Trophoblast cell (in vitro differentiated cells and primary cell): ENCODE measurements around the gene THAP3.

Experiments
- DNase-seq, 2 donors: peaks; one replicate each; pipeline ENCODE4 v3.0.0-alpha.2; 2016
- H2AFZ ChIP-seq: 2 replicates; pipeline ENCODE4 v1.6.1; 2013; ENCODE audit warnings: low read length, moderate library complexity, mild to moderate bottlenecking; ENCODE audit not compliant: insufficient read depth, poor library complexity
- H2AK5ac ChIP-seq: 2 replicates; pipeline ENCODE4 v1.6.1; 2013; ENCODE audit warnings: mild to moderate bottlenecking, low read length
- H2BK120ac ChIP-seq: 2 replicates; pipeline ENCODE4 v1.6.1; 2013; ENCODE audit warnings: low read length, mild to moderate bottlenecking, moderate library complexity; ENCODE audit not compliant: insufficient read depth, poor library complexity
- H2BK12ac ChIP-seq: 2 replicates; pipeline ENCODE4 v1.6.1; 2013; ENCODE audit warnings: mild to moderate bottlenecking, low read length, moderate library complexity
- H2BK5ac ChIP-seq: 2 replicates; pipeline ENCODE4 v1.6.1; 2013; ENCODE audit warnings: low read length, low read depth, moderate library complexity, mild to moderate bottlenecking; ENCODE audit not compliant: poor library complexity
- H3K14ac ChIP-seq: 2 replicates; pipeline ENCODE4 v1.6.1; 2013; ENCODE audit warnings: mild to moderate bottlenecking, low read length
- H3K18ac ChIP-seq: 2 replicates; pipeline ENCODE4 v1.6.1; 2013; ENCODE audit warnings: mild to moderate bottlenecking, low read length
- H3K23ac ChIP-seq: 2 replicates; pipeline ENCODE4 v1.6.1; 2013; ENCODE audit warnings: low read length
- H3K27ac ChIP-seq: 2 replicates; pipeline ENCODE4 v1.5.1; 2013; ENCODE audit warnings: low read depth, mild to moderate bottlenecking, inconsistent platforms, low read length, moderate library complexity
- H3K27me3 ChIP-seq: 2 replicates; pipeline ENCODE4 v1.6.1; 2013; ENCODE audit warnings: inconsistent platforms, mild to moderate bottlenecking, low read length, moderate library complexity; ENCODE audit not compliant: insufficient read depth
- H3K36me3 ChIP-seq, 2 experiments: 1 replicate in 1 of 2; 2 replicates in 1 of 2; pipeline ENCODE4 v1.6.1; 2013; ENCODE audit warnings: low read length in 2 of 2, mild to moderate bottlenecking in 2 of 2, moderate library complexity in 1 of 2; ENCODE audit not compliant: insufficient read depth in 2 of 2, control insufficient read depth in 1 of 2
- H3K4ac ChIP-seq: 2 replicates; pipeline ENCODE4 v1.6.1; 2013; ENCODE audit warnings: low read depth, mild to moderate bottlenecking, low read length, moderate library complexity
- H3K4me1 ChIP-seq, 2 experiments: 1 replicate in 1 of 2; 2 replicates in 1 of 2; pipeline ENCODE4 v1.6.1; 2013; ENCODE audit warnings: low read length in 2 of 2, mild to moderate bottlenecking in 2 of 2, moderate library complexity in 1 of 2; ENCODE audit not compliant: insufficient read depth in 2 of 2, control insufficient read depth in 1 of 2
- H3K4me2 ChIP-seq: 2 replicates; pipeline ENCODE4 v1.6.1; 2013; ENCODE audit warnings: inconsistent platforms, mild to moderate bottlenecking, low read length, moderate library complexity
- H3K4me3 ChIP-seq: 2 replicates; pipeline ENCODE4 v1.5.1; 2013; ENCODE audit warnings: mild to moderate bottlenecking, low read depth, low read length, inconsistent platforms
- H3K79me1 ChIP-seq: one replicate; pipeline ENCODE4 v1.6.1; 2013; ENCODE audit warnings: low read length
- H3K79me2 ChIP-seq: 2 replicates; pipeline ENCODE4 v1.6.1; 2013; ENCODE audit warnings: low read length, mild to moderate bottlenecking; ENCODE audit not compliant: control insufficient read depth, insufficient read depth, poor library complexity
- H3K9ac ChIP-seq: 2 replicates; pipeline ENCODE4 v1.6.1; 2013; ENCODE audit warnings: mild to moderate bottlenecking, low read length
- H3K9me3 ChIP-seq: 2 replicates; pipeline ENCODE4 v1.6.1; 2013; ENCODE audit warnings: low read depth, mild to moderate bottlenecking, control low read depth, inconsistent platforms, low read length; ENCODE audit not compliant: insufficient read depth
- H4K12ac ChIP-seq: 2 replicates; pipeline ENCODE4 v1.6.1; 2013; ENCODE audit warnings: low read depth, mild to moderate bottlenecking, low read length, moderate library complexity
- H4K8ac ChIP-seq: 2 replicates; pipeline ENCODE4 v1.6.1; 2013; ENCODE audit warnings: low read depth, mild to moderate bottlenecking, low read length, moderate library complexity
- H4K91ac ChIP-seq: one replicate; pipeline ENCODE4 v1.6.1; 2013; ENCODE audit warnings: low read depth, mild to moderate bottlenecking, low read length, moderate library complexity
- whole genome bisulfite sequencing: extraction: QIAGEN DNeasy Blood & Tissue Kit; methylation state at CpG from one replicate; pipeline ENCODE4 v1.1.7; 2013; ENCODE audit warnings: missing lambda C conversion rate; ENCODE audit not compliant: insufficient read length, insufficient coverage; ENCODE audit errors: extremely low coverage; 5-methylcytosine and 5-hydroxymethylcytosine counted together

The THAP3 gene

DNA sequence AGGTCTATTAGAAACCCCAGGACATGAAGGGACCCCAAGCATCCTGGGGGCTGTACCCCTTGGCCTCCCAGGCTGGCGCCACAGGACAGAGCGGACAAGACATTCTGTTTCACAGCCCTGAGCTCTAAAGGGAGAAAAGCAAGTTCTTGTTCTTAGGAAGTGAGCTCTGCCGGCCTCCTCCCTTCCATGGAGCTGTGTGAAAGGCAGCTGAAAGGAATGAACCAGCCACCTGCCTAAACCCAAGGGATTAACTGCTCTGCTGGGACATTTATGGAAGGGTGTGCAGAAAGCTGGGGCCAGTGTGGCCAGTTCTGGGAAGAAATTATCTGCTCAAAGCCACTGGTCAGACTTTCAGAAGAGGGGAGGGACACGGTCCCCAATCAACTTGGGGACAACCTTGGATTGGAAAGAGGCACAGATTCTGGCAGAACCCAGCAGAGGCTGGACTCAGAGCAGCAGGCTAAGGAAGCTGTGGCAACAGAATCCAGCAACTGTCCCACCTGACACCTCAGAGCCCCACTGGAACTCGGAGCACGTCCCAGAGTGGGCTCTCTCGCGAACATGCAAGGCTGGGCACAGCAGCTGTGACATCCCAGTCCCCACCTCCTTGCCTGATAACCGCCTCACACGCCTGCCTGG is 24.1 kb upstream of the THAP3 start:
- Histone ChIP-seq H4K8ac (no peak overlapping the region), H3K27me3 (no peaks in the 10 kb centered on the region), H3K9ac (peak overlapping the region; percentile 46), H4K12ac (no peak overlapping the region), H4K91ac (peak overlapping the region; percentile 8), H3K4me3 (peak overlapping the region; percentile 97), H2AFZ (no peak overlapping the region), H2AK5ac (no peak overlapping the region), H3K4me1 (peaks cover 21 to 25% of the 10 kb centered on the region in 2 experiments), H3K27ac (no peak overlapping the region), H2BK120ac (no peak overlapping the region), H3K79me2 (peaks cover 36% of the 10 kb centered on the region), H3K4me2 (peak overlapping the region; percentile 99), H3K4ac (peak overlapping the region; percentile 95), H3K18ac (peak overlapping the region; percentile 1), H3K23ac (no peak overlapping the region), H3K36me3 (peaks cover 36 to 38% of the 10 kb centered on the region in 2 experiments), H3K14ac (peak overlapping the region; percentile 12), H2BK5ac (peak overlapping the region; percentile 29), H2BK12ac (no peak overlapping the region), H3K9me3 (peaks cover 7% of the 10 kb centered on the region), H3K79me1 (peaks cover 35% of the 10 kb centered on the region)
- WGBS: no CpG with 5 or more reads among the region's 10 CpGs
- DNase-seq: peak in 1 of 2 donors; percentile 25

- Histone ChIP-seq H3K4me1 (peaks cover 21 to 25% of the 10 kb centered on the region in 2 experiments), H3K27me3 (no peaks in the 10 kb centered on the region), H3K23ac (no peak overlapping the region), H3K18ac (peak overlapping the region; percentile 58), H4K91ac (peak overlapping the region; percentile 47), H3K9me3 (peaks cover 7% of the 10 kb centered on the region), H4K8ac (peak overlapping the region; percentile 31), H2BK5ac (peak overlapping the region; percentile 32), H2AK5ac (peak overlapping the region; percentile 33), H3K4me2 (peak overlapping the region; percentile 99), H2BK12ac (peak overlapping the region; percentile 0), H3K36me3 (peaks cover 28 to 30% of the 10 kb centered on the region in 2 experiments), H3K9ac (peak overlapping the region; percentile 46), H3K14ac (peak overlapping the region; percentile 43), H4K12ac (no peak overlapping the region), H3K4me3 (peak overlapping the region; percentile 97), H3K79me1 (peaks cover 35% of the 10 kb centered on the region), H3K4ac (peak overlapping the region; percentile 95), H2BK120ac (peak overlapping the region; percentile 38), H3K79me2 (peaks cover 36% of the 10 kb centered on the region), H3K27ac (peak overlapping the region; percentile 5), H2AFZ (peak overlapping the region; percentile 42)
- DNase-seq: peak; percentile 73 to 82
- no CpG with 5 or more reads among the region's 40 CpGs for WGBS
These were observed 23.4 kb upstream of the THAP3 start for GRCh38 chr1:6601049-6601922.

DNA sequence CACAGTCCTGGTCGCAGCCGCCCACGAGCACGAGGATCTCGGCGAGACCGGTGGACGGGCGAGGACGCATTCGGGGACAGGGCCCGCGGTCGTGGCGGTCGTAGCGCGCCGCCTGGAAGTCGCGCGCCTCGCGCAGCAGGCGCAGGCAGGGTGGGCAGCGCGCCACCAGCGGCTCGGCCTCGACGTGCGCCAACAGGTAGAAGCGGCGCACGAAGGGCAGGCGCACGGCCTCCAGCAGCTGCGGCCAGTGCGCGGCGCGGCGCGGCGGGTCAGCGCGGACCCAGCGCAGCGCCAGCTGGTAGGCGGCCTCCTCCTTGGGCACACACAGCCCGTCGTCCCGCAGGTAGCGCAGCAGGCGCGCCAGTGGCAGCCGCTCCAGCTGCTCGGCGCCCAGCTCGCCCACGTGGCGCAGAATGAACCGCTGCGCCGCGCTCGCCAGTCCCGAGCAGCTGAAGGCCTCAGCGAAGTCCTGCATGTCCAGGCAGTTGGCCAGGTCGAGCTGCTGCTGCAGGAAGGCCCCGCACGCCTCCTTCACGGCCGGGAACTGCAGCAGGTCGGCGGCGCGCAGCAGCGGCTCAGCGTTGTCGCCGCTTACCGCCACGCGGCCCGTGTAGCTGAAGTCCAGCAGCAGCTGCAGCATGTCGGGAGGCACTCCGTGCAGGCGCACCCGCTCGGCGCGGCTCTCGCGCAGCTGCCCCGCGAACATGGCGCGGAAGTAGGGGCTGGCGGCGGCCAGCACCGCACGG is 22.6 kb upstream of the THAP3 start:
- Histone ChIP-seq H3K18ac (peak overlapping the region; percentile 58), H3K36me3 (peaks cover 20 to 22% of the 10 kb centered on the region in 2 experiments), H2BK12ac (peak overlapping the region; percentile 0), H3K9me3 (peaks cover 7% of the 10 kb centered on the region), H3K27ac (peak overlapping the region; percentile 81), H4K8ac (peak overlapping the region; percentile 37), H3K4me3 (peak overlapping the region; percentile 97), H3K4ac (peak overlapping the region; percentile 95), H3K4me2 (peak overlapping the region; percentile 99), H2BK5ac (peak overlapping the region; percentile 33), H3K79me2 (peaks cover 36% of the 10 kb centered on the region), H4K91ac (peak overlapping the region; percentile 47), H3K79me1 (peaks cover 35% of the 10 kb centered on the region), H3K27me3 (no peaks in the 10 kb centered on the region), H3K14ac (peak overlapping the region; percentile 43), H3K23ac (peak overlapping the region; percentile 83), H3K4me1 (peaks cover 21 to 25% of the 10 kb centered on the region in 2 experiments), H2AK5ac (peak overlapping the region; percentile 33), H3K9ac (peak overlapping the region; percentile 46), H2BK120ac (no peak overlapping the region), H4K12ac (peak overlapping the region; percentile 2), H2AFZ (peak overlapping the region; percentile 42)
- DNase-seq: peak; percentile 34 to 55
- WGBS: no CpG with 5 or more reads among the region's 103 CpGs
